ENCODE results near the gene MPZL2.

Gene MPZL2

GRCh38 chr11:118215765-118216164, 48.3 kb downstream of the MPZL2 start:
- no peak for DNase-seq (ENCODE audit: low spot score)
- H3K27ac ChIP-seq = no peak overlapping the region
- POLR2A ChIA-PET (ENCODE audit: low non-redundant PET) = no interaction called here
- TF ChIP-seq CTCF (conservative IDR thresholded peaks at IDR 0.05; ENCODE audit: low read depth) = no peak
- CTCF ChIA-PET = interaction anchor here (0.8 to 2.0 kb wide), 2 partner anchors 11 to 17 kb away, joined by 4 to 5 read pairs; no protein-coding TSS in a partner anchor

- ChIA-PET CTCF (interaction anchor here (2.0 kb wide), 1 partner anchor 17 kb away, joined by 5 read pairs; no protein-coding TSS in a partner anchor), POLR2A (ENCODE audit: low non-redundant PET) (no interaction called here)
- DNase-seq (ENCODE audit: low spot score) = no peak
- H3K27ac ChIP-seq = no peak overlapping the region
- TF ChIP-seq CTCF (conservative IDR thresholded peaks at IDR 0.05; ENCODE audit: low read depth) = no peak
These were observed 48.8 kb downstream of the MPZL2 start for GRCh38 chr11:118215262-118215661.

GRCh38 chr11:118214210-118214914, 49.7 kb downstream of the MPZL2 start:
- CTCF ChIA-PET = interaction anchor here (0.5 to 2.0 kb wide), 3 partner anchors 16 to 58 kb away, joined by 3 to 5 read pairs (median 3); no protein-coding TSS in a partner anchor
- no peak for DNase-seq (ENCODE audit: low spot score)
- TF ChIP-seq CTCF (conservative IDR thresholded peaks at IDR 0.05; ENCODE audit: low read depth) = no peak
- H3K27ac ChIP-seq = no peak overlapping the region
- POLR2A ChIA-PET (ENCODE audit: low non-redundant PET) = no interaction called here

GRCh38 chr11:118213781-118214180, 50.3 kb downstream of the MPZL2 start:
- H3K27ac ChIP-seq = no peak overlapping the region
- ChIA-PET CTCF (interaction anchor here (0.6 to 2.0 kb wide), 3 partner anchors 15 to 42 kb away, joined by 3 to 5 read pairs (median 3); no protein-coding TSS in a partner anchor), POLR2A (ENCODE audit: low non-redundant PET) (no interaction called here)
- TF ChIP-seq CTCF (conservative IDR thresholded peaks at IDR 0.05; ENCODE audit: low read depth) = no peak
- DNase-seq (ENCODE audit: low spot score) = no peak

GRCh38 chr11:118213201-118213600, 50.9 kb downstream of the MPZL2 start:
- CTCF ChIA-PET = interaction anchor here (0.6 kb wide), 1 partner anchor 41 kb away, joined by 3 read pairs; no protein-coding TSS in a partner anchor
- H3K27ac ChIP-seq = no peak overlapping the region
- DNase-seq (ENCODE audit: low spot score) = no peak
- POLR2A ChIA-PET (ENCODE audit: low non-redundant PET) = no interaction called here
- TF ChIP-seq CTCF (conservative IDR thresholded peaks at IDR 0.05; ENCODE audit: low read depth) = no peak

- H3K27ac ChIP-seq = no peak overlapping the region
- DNase-seq (ENCODE audit: low spot score) = no peak
- no peak for TF ChIP-seq CTCF (conservative IDR thresholded peaks at IDR 0.05; ENCODE audit: low read depth)
- ChIA-PET CTCF (interaction anchor here (1.5 kb wide), 1 partner anchor 15 kb away, joined by 4 read pairs; no protein-coding TSS in a partner anchor), POLR2A (ENCODE audit: low non-redundant PET) (no interaction called here)
These were observed 51.3 kb downstream of the MPZL2 start for GRCh38 chr11:118212781-118213191.
